GM23248 (cell line): ENCODE results near the gene PAPPA2.

Source experiments
- EZH2 ChIP-seq: fragments of 200-600 bp; sonication (generic); IDR thresholded peaks from 2 replicates; pipeline ENCODE4 v1.6.1; 2018; ENCODE audit warnings: antibody characterized with exemption, mild to moderate bottlenecking; ENCODE audit not compliant: insufficient read depth, poor library complexity, severe bottlenecking
- EZH2phosphoT487 ChIP-seq: fragments of 200-600 bp; sonication (generic); IDR thresholded peaks from 2 replicates; pipeline ENCODE4 v1.6.1; 2018; ENCODE audit warnings: antibody characterized with exemption, moderate library complexity, mild to moderate bottlenecking, low read depth; ENCODE audit not compliant: insufficient read depth

DNA sequence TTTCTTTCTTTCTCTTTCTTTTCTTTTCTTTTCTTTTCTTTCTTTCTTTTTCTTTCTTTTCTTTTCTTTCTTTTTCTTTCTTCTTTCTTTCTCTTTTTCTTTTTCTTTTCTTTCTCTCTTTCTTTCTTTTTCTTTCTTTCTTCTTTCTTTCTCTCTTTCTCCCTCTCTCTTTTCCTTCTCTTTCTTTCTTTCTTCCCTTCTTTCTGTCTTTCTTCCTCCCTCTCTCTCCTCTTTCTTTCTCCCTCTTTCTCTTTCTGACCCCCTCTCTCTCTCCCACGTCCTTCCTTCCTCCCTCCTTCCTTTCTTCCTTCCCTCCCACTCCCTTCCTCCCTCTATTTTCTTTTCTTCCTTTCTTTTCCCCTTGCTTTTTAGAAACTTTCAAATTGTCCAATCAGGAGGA is 333.6 kb downstream of the PAPPA2 start:
- TF ChIP-seq EZH2 (no peak), EZH2phosphoT487 (no peak)
